Measurements from ENCODE around the gene HS2ST1.

GRCh38 chr1:86905875-86906274 is 8.6 kb upstream of the HS2ST1 start:
- no peak for TF ChIP-seq CTCF (conservative IDR thresholded peaks at IDR 0.05; ENCODE audit: low read depth, low read length)
- TF ChIP-seq EZH2 (IDR thresholded peaks at IDR 0.05; ENCODE audit: borderline replicate concordance, low read depth, low read length, poor library complexity, severe bottlenecking), result no peak

Data from A673 (cell line).